HG03097 (cell line): ENCODE measurements around the gene DET1.
"Not testable (repeated sequence)": the region's sequence is repeated elsewhere in the genome, so short reads cannot be mapped to it uniquely, and the experiment has no call there.

ENCODE experiments used
- ATAC-seq: cut with Tn5 transposase; IDR thresholded peaks from one replicate; pipeline ENCODE4 v1.9.1; 2021; ENCODE audit not compliant: unreplicated experiment, low FRiP score

Gene DET1

GRCh38 chr15:88498996-88499395, 47.5 kb downstream of the DET1 start:
- no peak for ATAC-seq

GRCh38 chr15:88497109-88497765, 49.2 kb downstream of the DET1 start:
- no peak for ATAC-seq

- ATAC-seq, result no peak
Measured at GRCh38 chr15:88493844-88494243, 52.6 kb downstream of the DET1 start.

- no peak for ATAC-seq
Measured at GRCh38 chr15:88491158-88491557, 55.3 kb downstream of the DET1 start.

GRCh38 chr15:88490036-88490435, 56.4 kb downstream of the DET1 start:
- no peak for ATAC-seq

GRCh38 chr15:88489321-88489720, 57.2 kb downstream of the DET1 start:
- no peak for ATAC-seq

GRCh38 chr15:88487796-88488523, 58.5 kb downstream of the DET1 start:
- no peak for ATAC-seq

GRCh38 chr15:88487178-88487795, 59.2 kb downstream of the DET1 start:
- no peak for ATAC-seq

GRCh38 chr15:88484682-88485331, 61.7 kb downstream of the DET1 start:
- no peak for ATAC-seq

- ATAC-seq, result no peak
Measured at GRCh38 chr15:88482263-88482662, 64.2 kb downstream of the DET1 start.

GRCh38 chr15:88480981-88481380, 65.5 kb downstream of the DET1 start:
- ATAC-seq, result no peak

GRCh38 chr15:88479169-88479568, 67.3 kb downstream of the DET1 start:
- no peak for ATAC-seq

- ATAC-seq, result no peak
Measured at GRCh38 chr15:88477904-88478303, 68.6 kb downstream of the DET1 start.

- no peak for ATAC-seq
Measured at GRCh38 chr15:88477126-88477525, 69.4 kb downstream of the DET1 start.

- no peak for ATAC-seq
Measured at GRCh38 chr15:88476635-88477060, 69.8 kb downstream of the DET1 start.

GRCh38 chr15:88473661-88474293, 72.7 kb downstream of the DET1 start:
- not testable (repeated sequence) for ATAC-seq

- no peak for ATAC-seq
Measured at GRCh38 chr15:88472225-88472624, 74.3 kb downstream of the DET1 start.

GRCh38 chr15:88470625-88471372, 75.7 kb downstream of the DET1 start:
- no peak for ATAC-seq

GRCh38 chr15:88469321-88469720, 77.2 kb downstream of the DET1 start:
- ATAC-seq, result no peak

GRCh38 chr15:88468721-88469120, 77.8 kb downstream of the DET1 start:
- ATAC-seq, result not testable (repeated sequence)
